Measurements from ENCODE around the gene ADPRHL1. TPM values are rescaled to one million over a fixed set of nuclear protein-coding genes. Genes with fewer than 3 reads are reported as not detected.

Gene ADPRHL1
- total RNA-seq, 1 donor from 2014 or later, result 3.1 TPM

DNA sequence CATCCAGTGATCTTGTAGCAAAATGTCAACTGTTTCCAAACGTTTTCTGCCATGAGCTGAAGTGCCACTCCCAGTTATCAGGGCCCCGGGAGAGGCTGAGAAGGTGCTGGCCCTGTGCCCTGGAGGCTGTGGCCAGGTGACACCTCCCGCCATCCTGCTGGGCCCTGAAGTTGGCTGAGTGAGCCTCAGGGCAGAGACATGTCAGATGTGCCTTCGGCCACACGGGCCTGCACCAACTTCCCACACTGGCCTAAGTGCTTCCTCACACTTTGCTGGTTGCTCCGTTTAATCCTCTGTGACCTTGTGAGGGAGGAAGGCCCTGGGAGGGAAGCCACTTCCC lies 4.8 kb downstream of the ADPRHL1 start:
- H3K9ac ChIP-seq (ENCODE audit: low read length), result no peak overlapping the region
- peaks cover 6% of the 10 kb centered on the region for H3K9me3 ChIP-seq (ENCODE audit: insufficient read depth, low read depth, low read length)
- no peaks in the 10 kb centered on the region for H3K36me3 ChIP-seq (ENCODE audit: insufficient read depth, low read length)
- no peaks in the 10 kb centered on the region for H3K79me2 ChIP-seq (ENCODE audit: insufficient read depth, low read length)
- H3K27me3 ChIP-seq (ENCODE audit: insufficient read depth, low read length), result no peaks in the 10 kb centered on the region
- H2AFZ ChIP-seq (ENCODE audit: low read depth, low read length), result no peak overlapping the region
- peaks cover 7% of the 10 kb centered on the region for H3K4me1 Mint-ChIP-seq (ENCODE audit: low read depth, unreplicated experiment)
- no peak overlapping the region for H3K27ac ChIP-seq (ENCODE audit: low read depth, low read length)
- DNase-seq (ENCODE audit: low read depth), result no peak
- no peaks in the 10 kb centered on the region for H3K27me3 Mint-ChIP-seq (ENCODE audit: low read depth, unreplicated experiment)
- peak overlapping the region; percentile 41 for H3K27ac Mint-ChIP-seq (ENCODE audit: unreplicated experiment)
- H3K4me3 ChIP-seq (ENCODE audit: insufficient read depth, low read depth, low read length), result no peak overlapping the region
- no peak overlapping the region for H3K4me2 ChIP-seq (ENCODE audit: low read length)
- TF ChIP-seq EZH2 (IDR thresholded peaks at IDR 0.05; ENCODE audit: insufficient read depth, low read length), result no peak
- TF ChIP-seq, protein P1, sequence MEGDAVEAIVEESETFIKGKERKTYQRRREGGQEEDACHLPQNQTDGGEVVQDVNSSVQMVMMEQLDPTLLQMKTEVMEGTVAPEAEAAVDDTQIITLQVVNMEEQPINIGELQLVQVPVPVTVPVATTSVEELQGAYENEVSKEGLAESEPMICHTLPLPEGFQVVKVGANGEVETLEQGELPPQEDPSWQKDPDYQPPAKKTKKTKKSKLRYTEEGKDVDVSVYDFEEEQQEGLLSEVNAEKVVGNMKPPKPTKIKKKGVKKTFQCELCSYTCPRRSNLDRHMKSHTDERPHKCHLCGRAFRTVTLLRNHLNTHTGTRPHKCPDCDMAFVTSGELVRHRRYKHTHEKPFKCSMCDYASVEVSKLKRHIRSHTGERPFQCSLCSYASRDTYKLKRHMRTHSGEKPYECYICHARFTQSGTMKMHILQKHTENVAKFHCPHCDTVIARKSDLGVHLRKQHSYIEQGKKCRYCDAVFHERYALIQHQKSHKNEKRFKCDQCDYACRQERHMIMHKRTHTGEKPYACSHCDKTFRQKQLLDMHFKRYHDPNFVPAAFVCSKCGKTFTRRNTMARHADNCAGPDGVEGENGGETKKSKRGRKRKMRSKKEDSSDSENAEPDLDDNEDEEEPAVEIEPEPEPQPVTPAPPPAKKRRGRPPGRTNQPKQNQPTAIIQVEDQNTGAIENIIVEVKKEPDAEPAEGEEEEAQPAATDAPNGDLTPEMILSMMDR (IDR thresholded peaks at IDR 0.05; ENCODE audit: insufficient read depth, low read depth, low read length), result no peak
- H4K20me1 ChIP-seq (ENCODE audit: insufficient read depth, low read length), result peaks cover 8% of the 10 kb centered on the region
- no peaks in the 10 kb centered on the region for H3K4me1 ChIP-seq (ENCODE audit: insufficient read depth, low read length)
- H3K9me3 Mint-ChIP-seq (ENCODE audit: unreplicated experiment), result no peaks in the 10 kb centered on the region
- H3K4me3 Mint-ChIP-seq (ENCODE audit: unreplicated experiment), result no peak overlapping the region
- no peak for FAIRE-seq
- no peaks in the 10 kb centered on the region for H3K36me3 Mint-ChIP-seq (ENCODE audit: low read depth, unreplicated experiment)

DNA sequence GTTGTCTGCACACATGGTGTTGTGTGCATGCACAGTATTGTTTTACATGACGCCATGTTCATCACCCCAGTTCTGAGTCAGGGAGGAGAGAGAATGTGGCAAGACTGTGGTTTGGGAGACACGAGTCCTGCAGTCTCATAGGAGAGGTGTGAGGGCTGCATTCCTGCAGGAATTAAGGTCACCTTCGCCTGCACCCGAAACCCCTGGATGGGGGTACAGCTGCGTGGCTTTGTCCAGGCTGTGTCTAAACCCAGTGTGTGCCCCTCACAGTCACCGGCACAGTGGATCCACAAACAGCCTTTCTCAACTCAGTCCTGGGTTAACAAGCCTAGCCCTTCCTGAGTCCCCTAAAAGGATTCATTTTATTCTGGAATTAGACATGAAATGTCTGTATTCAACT lies 5.7 kb downstream of the ADPRHL1 start:
- no peaks in the 10 kb centered on the region for H3K27me3 Mint-ChIP-seq (ENCODE audit: low read depth, unreplicated experiment)
- no peak for DNase-seq (ENCODE audit: low read depth)
- Histone ChIP-seq H3K27ac (ENCODE audit: low read depth, low read length) (no peak overlapping the region), H3K4me2 (ENCODE audit: low read length) (no peak overlapping the region), H3K4me1 (ENCODE audit: insufficient read depth, low read length) (no peaks in the 10 kb centered on the region), H3K9ac (ENCODE audit: low read length) (no peak overlapping the region), H4K20me1 (ENCODE audit: insufficient read depth, low read length) (peaks cover 8% of the 10 kb centered on the region), H3K4me3 (ENCODE audit: insufficient read depth, low read depth, low read length) (no peak overlapping the region), H3K27me3 (ENCODE audit: insufficient read depth, low read length) (no peaks in the 10 kb centered on the region), H3K36me3 (ENCODE audit: insufficient read depth, low read length) (no peaks in the 10 kb centered on the region), H2AFZ (ENCODE audit: low read depth, low read length) (no peak overlapping the region), H3K79me2 (ENCODE audit: insufficient read depth, low read length) (no peaks in the 10 kb centered on the region), H3K9me3 (ENCODE audit: insufficient read depth, low read depth, low read length) (peaks cover 6% of the 10 kb centered on the region)
- no peak for FAIRE-seq
- H3K36me3 Mint-ChIP-seq (ENCODE audit: low read depth, unreplicated experiment), result peaks cover 8% of the 10 kb centered on the region
- no peak overlapping the region for H3K4me3 Mint-ChIP-seq (ENCODE audit: unreplicated experiment)
- no peaks in the 10 kb centered on the region for H3K9me3 Mint-ChIP-seq (ENCODE audit: unreplicated experiment)
- peaks cover 7% of the 10 kb centered on the region for H3K4me1 Mint-ChIP-seq (ENCODE audit: low read depth, unreplicated experiment)
- TF ChIP-seq, protein P1 (IDR thresholded peaks at IDR 0.05; ENCODE audit: insufficient read depth, low read depth, low read length), result no peak
- no peak for TF ChIP-seq EZH2 (IDR thresholded peaks at IDR 0.05; ENCODE audit: insufficient read depth, low read length)
- no peak overlapping the region for H3K27ac Mint-ChIP-seq (ENCODE audit: unreplicated experiment)

DNA sequence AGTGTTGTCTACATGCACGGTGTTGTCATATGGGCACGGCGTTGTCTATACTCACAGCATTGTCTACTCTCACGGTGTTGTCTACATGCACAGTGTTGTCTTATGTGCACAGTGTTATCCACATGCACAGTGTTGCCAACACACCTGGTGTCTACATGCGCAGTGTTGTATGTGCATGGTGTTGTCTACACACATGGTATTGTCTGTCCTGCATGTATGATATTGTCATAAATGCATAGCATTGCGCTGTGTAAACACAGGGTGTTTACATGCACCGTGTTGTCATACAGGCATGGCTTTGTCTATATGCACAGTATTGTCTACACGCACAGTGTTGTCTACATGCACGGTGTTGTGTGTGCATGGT lies 6.8 kb downstream of the ADPRHL1 start:
- Histone ChIP-seq H3K4me3 (ENCODE audit: insufficient read depth, low read depth, low read length) (no peak overlapping the region), H3K9ac (ENCODE audit: low read length) (no peak overlapping the region), H3K4me2 (ENCODE audit: low read length) (no peak overlapping the region), H2AFZ (ENCODE audit: low read depth, low read length) (no peak overlapping the region), H3K79me2 (ENCODE audit: insufficient read depth, low read length) (no peaks in the 10 kb centered on the region), H3K27me3 (ENCODE audit: insufficient read depth, low read length) (no peaks in the 10 kb centered on the region), H3K9me3 (ENCODE audit: insufficient read depth, low read depth, low read length) (peaks cover 6% of the 10 kb centered on the region), H4K20me1 (ENCODE audit: insufficient read depth, low read length) (peaks cover 8% of the 10 kb centered on the region), H3K4me1 (ENCODE audit: insufficient read depth, low read length) (no peaks in the 10 kb centered on the region), H3K36me3 (ENCODE audit: insufficient read depth, low read length) (no peaks in the 10 kb centered on the region), H3K27ac (ENCODE audit: low read depth, low read length) (no peak overlapping the region)
- DNase-seq (ENCODE audit: low read depth), result no peak
- Mint-ChIP-seq H3K4me1 (ENCODE audit: low read depth, unreplicated experiment) (peaks cover 7% of the 10 kb centered on the region), H3K9me3 (ENCODE audit: unreplicated experiment) (no peaks in the 10 kb centered on the region), H3K36me3 (ENCODE audit: low read depth, unreplicated experiment) (peaks cover 18% of the 10 kb centered on the region), H3K4me3 (ENCODE audit: unreplicated experiment) (no peak overlapping the region), H3K27ac (ENCODE audit: unreplicated experiment) (no peak overlapping the region), H3K27me3 (ENCODE audit: low read depth, unreplicated experiment) (no peaks in the 10 kb centered on the region)
- FAIRE-seq, result no peak
- TF ChIP-seq, protein P1 (IDR thresholded peaks at IDR 0.05; ENCODE audit: insufficient read depth, low read depth, low read length), result no peak
- TF ChIP-seq EZH2 (IDR thresholded peaks at IDR 0.05; ENCODE audit: insufficient read depth, low read length), result no peak
